HFF-Myc (cell line): ENCODE results near the gene PHIP.

Source experiments
- DNase-seq: peaks from one replicate; pipeline ENCODE4 v3.0.0-alpha.2; 2011; ENCODE audit warnings: low read depth; ENCODE audit errors: extremely low read depth
- H3K4me3 ChIP-seq: replicated peaks from 2 replicates; pipeline ENCODE4 v1.5.1; 2011; ENCODE audit warnings: low read depth, mild to moderate bottlenecking, control low read depth, low read length
- TF ChIP-seq, protein P1 (sequence below): IDR thresholded peaks from 2 replicates; pipeline ENCODE4 v1.5.1; 2012; ENCODE audit warnings: mild to moderate bottlenecking, low read depth, low read length, control low read depth; ENCODE audit errors: missing control alignments

The PHIP gene

DNA sequence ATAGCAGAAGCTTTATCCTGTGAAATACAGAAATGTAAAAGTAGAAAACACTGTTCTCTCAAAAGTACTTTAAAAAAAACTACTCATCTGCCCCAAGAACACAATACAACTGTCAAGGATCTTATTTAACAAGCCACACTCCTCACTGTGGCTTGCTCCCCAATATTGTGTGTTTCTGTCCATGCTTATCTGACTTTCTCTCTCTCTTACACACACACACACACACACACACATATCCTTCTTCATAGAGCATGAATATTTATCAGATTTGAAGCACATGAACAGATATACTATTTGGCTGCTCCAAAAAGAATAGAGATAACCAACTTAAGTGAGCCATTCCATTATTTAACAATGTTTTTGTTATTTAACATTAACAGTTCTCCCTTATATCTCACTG lies 3.6 kb upstream of the PHIP start:
- H3K4me3 ChIP-seq: no peak overlapping the region
- no peak for DNase-seq
- TF ChIP-seq, protein P1, sequence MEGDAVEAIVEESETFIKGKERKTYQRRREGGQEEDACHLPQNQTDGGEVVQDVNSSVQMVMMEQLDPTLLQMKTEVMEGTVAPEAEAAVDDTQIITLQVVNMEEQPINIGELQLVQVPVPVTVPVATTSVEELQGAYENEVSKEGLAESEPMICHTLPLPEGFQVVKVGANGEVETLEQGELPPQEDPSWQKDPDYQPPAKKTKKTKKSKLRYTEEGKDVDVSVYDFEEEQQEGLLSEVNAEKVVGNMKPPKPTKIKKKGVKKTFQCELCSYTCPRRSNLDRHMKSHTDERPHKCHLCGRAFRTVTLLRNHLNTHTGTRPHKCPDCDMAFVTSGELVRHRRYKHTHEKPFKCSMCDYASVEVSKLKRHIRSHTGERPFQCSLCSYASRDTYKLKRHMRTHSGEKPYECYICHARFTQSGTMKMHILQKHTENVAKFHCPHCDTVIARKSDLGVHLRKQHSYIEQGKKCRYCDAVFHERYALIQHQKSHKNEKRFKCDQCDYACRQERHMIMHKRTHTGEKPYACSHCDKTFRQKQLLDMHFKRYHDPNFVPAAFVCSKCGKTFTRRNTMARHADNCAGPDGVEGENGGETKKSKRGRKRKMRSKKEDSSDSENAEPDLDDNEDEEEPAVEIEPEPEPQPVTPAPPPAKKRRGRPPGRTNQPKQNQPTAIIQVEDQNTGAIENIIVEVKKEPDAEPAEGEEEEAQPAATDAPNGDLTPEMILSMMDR: no peak

DNA sequence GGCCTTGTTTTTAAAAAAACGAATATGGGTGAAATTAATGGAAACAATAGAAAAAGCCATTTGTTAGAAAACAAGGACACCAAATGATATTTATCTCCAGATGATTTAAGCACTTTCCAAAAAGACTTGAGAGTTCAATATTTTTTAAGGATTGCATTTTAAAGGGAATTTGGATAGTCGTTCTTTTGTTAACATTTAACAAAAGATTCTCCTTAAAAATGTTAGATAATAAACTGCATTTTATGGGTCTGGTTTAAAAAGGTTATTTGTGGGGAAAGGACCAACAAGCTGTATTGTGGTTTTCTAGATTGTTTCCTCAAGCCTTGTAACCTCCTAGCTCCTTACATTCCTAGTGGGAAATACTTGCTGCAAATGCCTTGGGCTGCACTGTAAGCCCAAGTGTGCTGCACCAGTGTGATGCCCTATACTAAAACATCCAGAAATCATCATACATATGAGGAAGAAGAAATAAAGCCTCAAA lies 1.5 kb upstream of the PHIP start:
- DNase-seq: no peak
- peak overlapping the region; percentile 50 for H3K4me3 ChIP-seq
- TF ChIP-seq, protein P1: no peak

DNA sequence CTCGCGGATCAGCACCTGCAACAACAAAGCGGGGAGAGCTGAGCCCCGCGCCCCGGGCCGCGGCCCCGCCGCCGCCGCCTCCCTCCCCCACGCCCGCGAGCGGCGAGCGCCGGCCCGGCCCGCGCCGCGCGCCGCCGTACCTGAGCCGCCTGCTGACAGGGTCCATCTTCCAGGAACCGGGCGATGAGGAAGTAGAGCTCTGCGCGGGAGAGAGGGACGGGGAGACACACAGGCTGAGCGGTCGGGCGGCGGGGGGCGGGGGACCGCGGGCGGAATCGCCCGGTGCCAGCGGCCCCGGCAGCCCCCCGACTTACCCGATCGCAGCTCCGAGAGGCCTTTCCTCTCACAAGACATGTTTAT lies 359 bp downstream of the PHIP start:
- TF ChIP-seq, protein P1: no peak
- no peak for DNase-seq

DNA sequence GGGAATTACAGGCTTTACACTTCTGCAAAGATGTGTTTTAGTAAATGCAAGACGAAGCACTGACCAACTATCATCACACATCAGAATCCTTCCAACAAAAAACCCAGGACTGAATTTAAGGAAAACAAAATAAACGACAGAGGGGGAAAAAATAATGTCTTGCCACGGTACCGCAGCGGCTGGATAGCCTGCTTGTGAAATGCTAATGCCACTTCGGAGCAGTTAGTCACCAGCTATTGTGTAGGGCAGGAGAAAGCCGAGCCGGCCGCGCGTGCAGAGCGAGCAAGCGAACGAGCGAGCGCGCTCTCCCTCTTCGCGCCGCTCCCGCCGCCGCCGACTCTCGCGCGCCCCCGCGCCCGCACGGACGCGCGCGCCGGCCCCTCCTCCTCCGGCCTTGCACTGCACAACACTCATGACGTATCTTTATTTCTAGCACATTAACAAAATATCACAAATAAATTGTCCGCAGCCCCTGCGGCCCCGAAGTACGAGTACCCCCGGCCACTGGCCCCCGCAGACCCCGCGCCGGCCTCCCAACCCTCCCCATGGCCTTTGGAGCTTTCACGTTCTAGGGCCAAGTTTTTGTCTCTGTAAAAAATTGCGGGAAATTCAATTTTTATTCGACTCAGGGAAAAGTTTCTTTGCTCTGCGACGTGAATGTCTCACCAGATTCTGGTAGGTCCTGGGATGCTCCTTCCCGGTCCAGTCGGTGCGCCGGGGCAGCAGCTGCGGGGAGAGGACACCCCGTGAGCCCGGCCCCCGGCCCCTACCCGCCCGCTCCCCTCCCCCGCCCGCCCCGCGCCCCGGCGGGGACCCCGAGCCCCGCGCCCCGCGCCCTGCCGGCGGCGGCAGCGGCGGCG lies 1.0 kb downstream of the PHIP start:
- peak overlapping the region; percentile 69 for H3K4me3 ChIP-seq
- DNase-seq: peak; percentile 58
- TF ChIP-seq, protein P1: no peak

More for the DNA sequence above, 359 bp downstream of the PHIP start:
- H3K4me3 ChIP-seq: peak overlapping the region; percentile 50

DNA sequence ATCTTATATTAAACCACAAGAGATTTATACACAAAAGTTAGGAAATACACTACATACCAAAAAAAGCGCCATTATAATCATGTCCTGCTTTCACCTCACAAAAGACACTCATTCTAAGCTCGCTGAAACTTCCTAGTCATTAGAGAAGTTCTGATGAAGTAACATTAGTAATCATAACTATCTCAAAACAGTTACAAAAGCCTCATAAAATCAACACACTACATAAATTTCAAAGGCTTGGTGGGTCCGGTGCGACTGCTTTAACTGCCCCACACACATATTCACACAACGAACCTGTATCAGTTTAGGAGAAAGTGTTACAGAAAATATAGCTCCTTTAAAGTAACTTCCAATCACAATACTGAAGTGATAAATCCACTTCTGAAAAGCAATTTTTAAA lies 1.9 kb downstream of the PHIP start:
- no peak for DNase-seq

DNA sequence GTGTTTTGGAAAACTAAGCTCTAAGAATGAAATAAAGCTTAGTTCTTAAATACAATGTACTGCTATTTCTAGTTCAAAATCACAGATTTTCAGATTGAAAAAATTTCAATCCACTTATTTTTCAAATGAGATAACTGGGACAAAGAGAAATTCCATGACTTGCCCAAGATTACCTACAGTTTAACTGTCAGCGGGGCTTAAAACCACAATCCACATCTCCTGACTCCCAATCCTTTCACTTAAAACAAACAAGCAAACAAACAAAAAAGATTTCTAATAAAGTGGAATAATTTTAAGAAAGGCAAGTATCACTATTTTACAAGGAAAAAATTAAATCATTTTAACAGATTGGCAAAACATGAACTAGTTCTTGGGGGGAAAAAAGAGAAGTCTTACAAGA lies 4.2 kb downstream of the PHIP start:
- TF ChIP-seq, protein P1: no peak

More for the DNA sequence above, 1.9 kb downstream of the PHIP start:
- TF ChIP-seq, protein P1: no peak
- peak overlapping the region; percentile 69 for H3K4me3 ChIP-seq

More for the DNA sequence above, 4.2 kb downstream of the PHIP start:
- DNase-seq: no peak
- no peak overlapping the region for H3K4me3 ChIP-seq
